AG10803 (cell line): ENCODE measurements around the gene SEBOX.
"Not testable (repeated sequence)": the region's sequence is repeated elsewhere in the genome, so short reads cannot be mapped to it uniquely, and the experiment has no call there.

Experiments used
- DNase-seq: peaks from one replicate; pipeline ENCODE4 v3.0.0; 2010; ENCODE audit warnings: low read depth
- H3K4me3 ChIP-seq: 2 replicates; pipeline ENCODE4 v1.5.1; 2011; ENCODE audit warnings: mild to moderate bottlenecking, low read length, control low read depth
- CTCF ChIP-seq: conservative IDR thresholded peaks from 2 replicates; pipeline ENCODE4 v1.5.1; 2011; ENCODE audit warnings: mild to moderate bottlenecking, low read length, control low read depth, inconsistent platforms

Gene SEBOX

GRCh38 chr17:28340374-28340773 lies 24.6 kb downstream of the SEBOX start:
- no peak for TF ChIP-seq CTCF
- no peak for DNase-seq
- no peak overlapping the region for H3K4me3 ChIP-seq

GRCh38 chr17:28339431-28339830 lies 25.6 kb downstream of the SEBOX start:
- DNase-seq = no peak
- no peak for TF ChIP-seq CTCF
- H3K4me3 ChIP-seq = no peak overlapping the region

GRCh38 chr17:28338769-28339212 lies 26.2 kb downstream of the SEBOX start:
- H3K4me3 ChIP-seq, DNase-seq: not testable (repeated sequence)

GRCh38 chr17:28338056-28338768 lies 26.8 kb downstream of the SEBOX start:
- DNase-seq = peak; percentile 59
- TF ChIP-seq CTCF = no peak
- H3K4me3 ChIP-seq = no peak overlapping the region

GRCh38 chr17:28335959-28336871 lies 28.8 kb downstream of the SEBOX start:
- peak overlapping the region; percentile 97 for H3K4me3 ChIP-seq
- peak; percentile 89 for DNase-seq
- no peak for TF ChIP-seq CTCF

GRCh38 chr17:28335201-28335958 lies 29.6 kb downstream of the SEBOX start, which contains the start of the genes IFT20 and TNFAIP1:
Gene IFT20 (minus strand): TSS chr17:28335472. CDS start chr17:28331985, 3,487 bp downstream.
Gene TNFAIP1 (plus strand): TSS chr17:28335761. CDS start chr17:28339522, 3,761 bp downstream.
- H3K4me3 ChIP-seq = peak within 1 kb of the TSS; percentile 97
- DNase-seq = peak; percentile 100
- TF ChIP-seq CTCF = no peak

GRCh38 chr17:28334666-28335200 lies 30.3 kb downstream of the SEBOX start:
- no peak for DNase-seq
- TF ChIP-seq CTCF = 0 out of 2 replicates have a peak, but pooled peaks have one; percentile 7
- H3K4me3 ChIP-seq = peak overlapping the region; percentile 75
